ENCODE results near the gene RASSF5.

DNA sequence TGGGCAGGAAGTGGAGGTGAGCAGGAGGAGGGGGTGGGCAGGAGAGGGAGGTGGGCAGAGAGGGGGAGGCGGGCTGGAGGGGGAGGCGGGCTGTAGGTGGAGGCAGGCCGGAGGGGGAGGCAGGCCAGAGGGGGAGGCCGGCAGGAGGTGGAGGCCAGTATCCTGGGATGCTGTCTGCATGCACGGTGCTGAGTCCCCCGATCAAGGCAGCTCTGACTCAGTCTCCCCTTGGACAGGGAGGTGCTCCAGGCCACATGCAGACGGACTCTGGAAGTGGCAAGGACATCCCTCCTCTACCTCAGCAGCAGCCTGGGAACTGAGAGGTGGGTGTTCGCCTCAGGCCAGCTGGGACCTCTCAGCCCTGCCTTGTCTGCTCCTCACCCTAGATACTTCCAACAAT, 27.1 kb upstream of the RASSF5 start:
- TF ChIP-seq CTCF (IDR thresholded peaks at IDR 0.05) (no peak), POLR2A (IDR thresholded peaks at IDR 0.05) (no peak)

Data from Peyer's patch (tissue), 4 donors.